Prostate gland (tissue), 2 donors: ENCODE results near the gene RBM45. TPM values are rescaled to one million over a fixed set of nuclear protein-coding genes. Genes with fewer than 3 reads are reported as not detected.
A peak's percentile ranks its signal among the peaks of the same experiment; 100 is the strongest.

ENCODE experiments used
- DNase-seq: peaks from one replicate; pipeline ENCODE4 v3.0.0-alpha.2; 2019; ENCODE audit warnings: low spot score
- H3K27ac ChIP-seq, 2 donors: fragments of 200-600 bp; sonication (generic); 2 replicates each; pipeline ENCODE4 v1.5.1; 2017 to 2019
- H3K27me3 ChIP-seq: fragments of 200-600 bp; sonication (generic); replicated peaks from 2 replicates; pipeline ENCODE4 v1.5.1; 2019; ENCODE audit not compliant: insufficient read depth
- H3K36me3 ChIP-seq, 2 donors: fragments of 200-600 bp; sonication (generic); 1 replicate in 1 of 2; 2 replicates in 1 of 2; pipeline versions ENCODE4 v1.5.1 to v1.8.1; 2017 to 2019
- H3K4me1 ChIP-seq: fragments of 200-600 bp; sonication (generic); replicated peaks from 2 replicates; pipeline ENCODE4 v1.5.1; 2019
- H3K4me3 ChIP-seq, 2 donors: fragments of 200-600 bp; sonication (generic); 2 replicates each; pipeline ENCODE4 v1.5.1; 2017 to 2019
- H3K9me3 ChIP-seq: fragments of 200-600 bp; sonication (generic); 2 replicates; pipeline ENCODE4 v1.5.1; 2017
- CTCF ChIP-seq, 4 experiments: fragments of 200-600 bp in 2 of 4; fragments of 450-650 bp in 2 of 4; sonication (generic) in 2 of 4; IDR thresholded peaks; 1 replicate in 3 of 4; 2 replicates in 1 of 4; pipeline ENCODE4 v1.5.1; 2016 to 2019; ENCODE audit warnings: antibody characterized with exemption in 4 of 4, mild to moderate bottlenecking in 2 of 4, moderate library complexity in 2 of 4
- POLR2A ChIP-seq: fragments of 450-650 bp; IDR thresholded peaks from one replicate; pipeline ENCODE4 v1.6.1; 2016; ENCODE audit warnings: antibody characterized with exemption, mild to moderate bottlenecking
- POLR2AphosphoS5 ChIP-seq: sonication (generic); formaldehyde crosslinking; IDR thresholded peaks from one replicate; pipeline ENCODE4 v1.6.1; 2017; ENCODE audit warnings: antibody characterized with exemption
- WGBS: methylation state at CpG from one replicate; pipeline ENCODE4 v1.1.5; 2018; 5-methylcytosine and 5-hydroxymethylcytosine counted together
- intact Hi-C: fragments of 100-400 bp; cut with DNase I; formaldehyde crosslinking; loops from one replicate; pipeline ENCODE4 v1.14.2; 2022
- total RNA-seq, 2 donors: library from RNA; depleted of rRNA; stranded (reverse); fragments of >200 nt; gene quantifications; one replicate each; pipeline ENCODE4 v1.1.0, GENCODE V29; 2016

Gene RBM45
- total RNA-seq, 2 donors from 2014 or later, result 9.7 to 19.0 TPM

GRCh38 chr2:178069551-178069950 lies 42.7 kb upstream of the RBM45 start:
- H3K27ac ChIP-seq, result peak overlapping the region in 1 of 2 donors; percentile 73
- DNase-seq, result no peak
- TF ChIP-seq POLR2AphosphoS5 (no peak), CTCF (IDR thresholded peaks at IDR 0.05) (peak in 2 of 4 experiments; percentile 22 to 36)
- no peaks in the 10 kb centered on the region for H3K4me1 ChIP-seq
- intact Hi-C loops, result no loop called here
- H3K27me3 ChIP-seq, result no peaks in the 10 kb centered on the region
- no peaks in the 10 kb centered on the region for H3K36me3 ChIP-seq
- peak overlapping the region; percentile 24 to 43 for H3K4me3 ChIP-seq
- 56% methylated on average over 1 of the region's 1 CpG for WGBS
- no peaks in the 10 kb centered on the region for H3K9me3 ChIP-seq

- Histone ChIP-seq H3K27ac (peak overlapping the region in 1 of 2 donors; percentile 73), H3K4me3 (peak overlapping the region; percentile 24 to 43), H3K36me3 (no peaks in the 10 kb centered on the region), H3K27me3 (no peaks in the 10 kb centered on the region), H3K4me1 (no peaks in the 10 kb centered on the region), H3K9me3 (no peaks in the 10 kb centered on the region)
- TF ChIP-seq POLR2A, result no peak
- no peak for TF ChIP-seq CTCF (IDR thresholded peaks at IDR 0.05)
- TF ChIP-seq POLR2AphosphoS5, result no peak
- DNase-seq, result no peak
- 32% methylated on average over 2 of the region's 2 CpGs for WGBS
- intact Hi-C loops, result loop anchor here (10.0 kb wide), 1 partner anchor 276 kb away; no protein-coding TSS in a partner anchor
Observed at GRCh38 chr2:178070824-178071223, 41.4 kb upstream of the RBM45 start.

GRCh38 chr2:178072000-178072382 lies 40.2 kb upstream of the RBM45 start:
- no peaks in the 10 kb centered on the region for H3K27me3 ChIP-seq
- H3K4me1 ChIP-seq, result no peaks in the 10 kb centered on the region
- peak overlapping the region; percentile 64 to 73 for H3K27ac ChIP-seq
- TF ChIP-seq POLR2AphosphoS5, result no peak
- no peak for TF ChIP-seq POLR2A
- no peak for TF ChIP-seq CTCF (IDR thresholded peaks at IDR 0.05)
- DNase-seq, result no peak
- H3K4me3 ChIP-seq, result peak overlapping the region; percentile 24 to 43
- WGBS, result 85% methylated on average over 11 of the region's 11 CpGs
- no peaks in the 10 kb centered on the region for H3K9me3 ChIP-seq
- intact Hi-C loops, result loop anchor here (10.0 kb wide), 1 partner anchor 277 kb away; no protein-coding TSS in a partner anchor
- H3K36me3 ChIP-seq, result no peaks in the 10 kb centered on the region

- intact Hi-C loops, result loop anchor here (10.0 kb wide), 1 partner anchor 278 kb away; no protein-coding TSS in a partner anchor
- TF ChIP-seq CTCF (IDR thresholded peaks at IDR 0.05), result no peak
- peak; percentile 54 for TF ChIP-seq POLR2A
- peak; percentile 70 for TF ChIP-seq POLR2AphosphoS5
Observed at GRCh38 chr2:178072383-178073301, 39.6 kb upstream of the RBM45 start, which contains the start of gene PDE11A. Gene PDE11A (minus strand): TSS chr2:178072777. CDS start chr2:178072437, 340 bp downstream.

More at GRCh38 chr2:178072383-178073301, 39.6 kb upstream of the RBM45 start, which contains the start of gene PDE11A:
- Histone ChIP-seq H3K36me3 (no peaks in the 10 kb centered on the region), H3K27me3 (no peaks in the 10 kb centered on the region), H3K27ac (peak within 1 kb of the TSS; percentile 64 to 73), H3K4me3 (peak within 1 kb of the TSS; percentile 24 to 43), H3K4me1 (no peaks in the 10 kb centered on the region), H3K9me3 (no peaks in the 10 kb centered on the region)
- 2% methylated on average over 44 of the region's 44 CpGs for WGBS
- DNase-seq, result peak; percentile 92
